H1 (cell line): ENCODE measurements around the gene GPR176. TPM values are rescaled to one million over a fixed set of nuclear protein-coding genes. Genes with fewer than 3 reads are reported as not detected.

ENCODE experiments used
- CTCF ChIA-PET: fragments of 300-600 bp; sonication (Branson Sonifier 250); formaldehyde crosslinking; loops from one replicate; lab custom pipeline; 2021; ENCODE audit not compliant: partially characterized antibody; lab: Charles Lee
- POLR2A ChIA-PET: fragments of 300-600 bp; sonication (Branson Sonifier 250); formaldehyde crosslinking; loops from one replicate; lab custom pipeline; 2021; ENCODE audit warnings: inconsistent platforms; ENCODE audit not compliant: partially characterized antibody; lab: Charles Lee
- DNase-seq, 2 experiments: peaks; one replicate each; pipeline versions ENCODE4 v3.0.0 to v3.0.0-alpha.2; 2010 to 2022; ENCODE audit warnings: low spot score in 2 of 2, low read depth in 1 of 2, mixed read lengths in 1 of 2
- FAIRE-seq: peaks from 2 replicates; lab custom pipeline; 2011; peaks lifted over from hg19 to GRCh38; lab: Jason Lieb, UNC
- H2AFZ ChIP-seq: 2 replicates; pipeline ENCODE4 v1.8.1; 2012; ENCODE audit warnings: low read length, inconsistent platforms
- H2AK5ac ChIP-seq: 2 replicates; pipeline ENCODE4 v1.6.1; 2013; ENCODE audit warnings: low read depth, low read length
- H2BK120ac ChIP-seq: replicated peaks from 2 replicates; pipeline ENCODE3; 2013; ENCODE audit warnings: low read depth, low read length, inconsistent platforms
- H2BK12ac ChIP-seq: 2 replicates; pipeline ENCODE4 v1.6.1; 2013; ENCODE audit warnings: low read depth, low read length
- H2BK15ac ChIP-seq: 2 replicates; pipeline ENCODE4 v1.6.1; 2013; ENCODE audit warnings: low read length
- H2BK20ac ChIP-seq: 2 replicates; pipeline ENCODE4 v1.6.1; 2013; ENCODE audit warnings: low read length
- H2BK5ac ChIP-seq: 2 replicates; pipeline ENCODE4 v1.6.1; 2013; ENCODE audit warnings: low read depth, low read length
- H3K14ac ChIP-seq: 2 replicates; pipeline ENCODE4 v1.6.1; 2013; ENCODE audit warnings: inconsistent platforms; ENCODE audit not compliant: insufficient read length
- H3K18ac ChIP-seq: 2 replicates; pipeline ENCODE4 v1.6.1; 2013; ENCODE audit warnings: low read length; ENCODE audit errors: extremely low read depth
- H3K23ac ChIP-seq: 2 replicates; pipeline ENCODE4 v1.6.1; 2013; ENCODE audit warnings: inconsistent platforms; ENCODE audit not compliant: insufficient read length
- H3K23me2 ChIP-seq: 2 replicates; pipeline ENCODE4 v1.6.1; 2013; ENCODE audit warnings: low read depth, low read length
- H3K27ac ChIP-seq: 2 replicates; pipeline ENCODE4 v1.6.1; 2011; ENCODE audit warnings: low read depth, low read length, inconsistent platforms
- H3K27me3 ChIP-seq, 4 experiments: replicated peaks in 1 of 4; 1 replicate in 1 of 4; 2 replicates in 3 of 4; pipeline versions ENCODE4 v1.6.1 to v1.8.1; 2011 to 2013; ENCODE audit warnings: low read length in 3 of 4, mild to moderate bottlenecking in 3 of 4, inconsistent platforms in 2 of 4, mixed read lengths in 2 of 4, moderate library complexity in 1 of 4; ENCODE audit not compliant: control insufficient read depth in 3 of 4, insufficient read depth in 3 of 4; ENCODE audit errors: extremely low read depth in 1 of 4
- H3K36me3 ChIP-seq, 4 experiments: 2 replicates each; pipeline versions ENCODE4 v1.6.1 to v1.8.1; 2011 to 2013; ENCODE audit warnings: mild to moderate bottlenecking in 4 of 4, low read length in 3 of 4, moderate library complexity in 2 of 4, control low read depth in 1 of 4, inconsistent platforms in 1 of 4; ENCODE audit not compliant: insufficient read depth in 4 of 4, control insufficient read depth in 2 of 4
- H3K4ac ChIP-seq: replicated peaks from 2 replicates; pipeline ENCODE3; 2013; ENCODE audit warnings: low read length, low read depth, mixed read lengths, inconsistent platforms; ENCODE audit not compliant: insufficient read length
- H3K4me1 ChIP-seq, 4 experiments: replicated peaks in 1 of 4; 1 replicate in 1 of 4; 2 replicates in 3 of 4; pipeline versions ENCODE4 v1.6.1 to v1.8.1; 2011 to 2013; ENCODE audit warnings: low read length in 3 of 4, inconsistent platforms in 2 of 4, mixed read lengths in 1 of 4; ENCODE audit not compliant: insufficient read depth in 4 of 4, control insufficient read depth in 3 of 4
- H3K4me2 ChIP-seq, 2 experiments: 2 replicates each; pipeline versions ENCODE4 v1.6.1 to v1.8.1; 2011 to 2013; ENCODE audit warnings: low read depth in 2 of 2, low read length in 2 of 2, control low read depth in 1 of 2, inconsistent platforms in 1 of 2, mild to moderate bottlenecking in 1 of 2; ENCODE audit not compliant: insufficient read depth in 1 of 2
- H3K4me3 ChIP-seq, 4 experiments: fragments of 200-600, 300-600 bp in 1 of 4; sonication (generic), shearing (Covaris generic), sonication (Bioruptor Twin) in 1 of 4; 2 replicates each; pipeline versions ENCODE4 v1.5.1 to v1.8.1; 2011 to 2016; ENCODE audit warnings: low read length in 4 of 4, low read depth in 3 of 4, control low read depth in 2 of 4, inconsistent platforms in 2 of 4, mild to moderate bottlenecking in 2 of 4, mixed read lengths in 1 of 4, moderate library complexity in 1 of 4; ENCODE audit not compliant: insufficient read depth in 2 of 4; ENCODE audit errors: extremely low read depth in 1 of 4
- H3K56ac ChIP-seq: replicated peaks from 2 replicates; pipeline ENCODE3; 2013; ENCODE audit warnings: low read depth, mild to moderate bottlenecking, mixed read lengths, low read length, inconsistent platforms; ENCODE audit not compliant: insufficient read length
- H3K79me1 ChIP-seq: 2 replicates; pipeline ENCODE4 v1.6.1; 2013; ENCODE audit warnings: low read depth, low read length, control low read depth
- H3K79me2 ChIP-seq, 2 experiments: 2 replicates each; pipeline versions ENCODE4 v1.6.1 to v1.8.1; 2012 to 2013; ENCODE audit warnings: low read length in 2 of 2, mild to moderate bottlenecking in 2 of 2, inconsistent platforms in 1 of 2; ENCODE audit not compliant: insufficient read depth in 2 of 2, control insufficient read depth in 1 of 2
- H3K9ac ChIP-seq, 4 experiments: replicated peaks in 1 of 4; 1 replicate in 1 of 4; 2 replicates in 3 of 4; pipeline versions ENCODE4 v1.6.1 to v1.8.1; 2011 to 2013; ENCODE audit warnings: low read depth in 3 of 4, low read length in 3 of 4, control low read depth in 2 of 4, mild to moderate bottlenecking in 2 of 4, moderate library complexity in 2 of 4, inconsistent platforms in 1 of 4; ENCODE audit errors: extremely low read depth in 1 of 4
- H3K9me3 ChIP-seq, 2 experiments: 2 replicates each; pipeline versions ENCODE4 v1.6.1 to v1.8.1; 2012 to 2013; ENCODE audit warnings: mild to moderate bottlenecking in 2 of 2, moderate library complexity in 2 of 2, control low read depth in 1 of 2, inconsistent platforms in 1 of 2, low read depth in 1 of 2, low read length in 1 of 2, mixed read lengths in 1 of 2; ENCODE audit not compliant: insufficient read depth in 2 of 2
- H4K20me1 ChIP-seq, 2 experiments: replicated peaks in 1 of 2; 2 replicates each; pipeline versions ENCODE3 to v1.8.1; 2011 to 2013; ENCODE audit warnings: inconsistent platforms in 2 of 2, low read length in 2 of 2, mild to moderate bottlenecking in 1 of 2; ENCODE audit not compliant: insufficient read depth in 2 of 2, control insufficient read depth in 1 of 2
- H4K5ac ChIP-seq: 2 replicates; pipeline ENCODE4 v1.6.1; 2013; ENCODE audit warnings: low read length, low read depth, mixed read lengths, inconsistent platforms; ENCODE audit not compliant: insufficient read length
- H4K8ac ChIP-seq: 2 replicates; pipeline ENCODE4 v1.8.0; 2013; ENCODE audit warnings: mild to moderate bottlenecking, moderate library complexity, low read length, inconsistent platforms; ENCODE audit not compliant: insufficient read depth; ENCODE audit errors: extremely low read depth
- H4K91ac ChIP-seq: replicated peaks from 2 replicates; pipeline ENCODE3; 2013; ENCODE audit warnings: low read length, mixed read lengths, inconsistent platforms; ENCODE audit not compliant: insufficient read length
- CBX5 ChIP-seq: fragments of 300-800, 300-1000 bp; sonication (generic); IDR thresholded peaks from 2 replicates; pipeline ENCODE4 v1.7.1; 2016; ENCODE audit warnings: antibody characterized with exemption, low read length, low read depth
- EP300 ChIP-seq, 2 experiments: IDR thresholded peaks; 1 replicate in 1 of 2; 2 replicates in 1 of 2; pipeline ENCODE4 v1.6.1; 2011 to 2012; ENCODE audit warnings: low read depth in 2 of 2, low read length in 2 of 2, mild to moderate bottlenecking in 2 of 2, borderline replicate concordance in 1 of 2, inconsistent platforms in 1 of 2, moderate library complexity in 1 of 2
- EZH2 ChIP-seq: fragments of 200-600 bp; sonication (generic); IDR thresholded peaks from 2 replicates; pipeline ENCODE4 v1.7.1; 2012; ENCODE audit warnings: low read depth, mild to moderate bottlenecking, moderate library complexity, low read length, inconsistent platforms; ENCODE audit not compliant: severe bottlenecking
- GABPA ChIP-seq: IDR thresholded peaks from 2 replicates; pipeline ENCODE4 v1.6.1; 2011; ENCODE audit warnings: mild to moderate bottlenecking, low read length, moderate library complexity, borderline replicate concordance; ENCODE audit not compliant: insufficient read depth
- JUND ChIP-seq: IDR thresholded peaks from 2 replicates; pipeline ENCODE4 v1.6.1; 2011; ENCODE audit warnings: mild to moderate bottlenecking, improper control_type of control experiment, low read length
- KDM5A ChIP-seq: fragments of 200-600 bp; IDR thresholded peaks from 2 replicates; pipeline ENCODE4 v1.7.1; 2012; ENCODE audit warnings: mild to moderate bottlenecking, low read length, inconsistent platforms, mixed read lengths
- NANOG ChIP-seq: IDR thresholded peaks from 2 replicates; pipeline ENCODE4 v1.6.1; 2011; ENCODE audit warnings: low read length, low read depth, mild to moderate bottlenecking, inconsistent platforms; ENCODE audit not compliant: insufficient read depth, poor library complexity, severe bottlenecking
- POLR2AphosphoS5 ChIP-seq: IDR thresholded peaks from 2 replicates; pipeline ENCODE4 v1.6.1; 2011; ENCODE audit warnings: low read depth, low read length
- RNF2 ChIP-seq: fragments of 200-900, 300-1000 bp; sonication (generic); IDR thresholded peaks from 2 replicates; pipeline ENCODE4 v1.7.1; 2016; ENCODE audit warnings: borderline replicate concordance, low read depth, mild to moderate bottlenecking, antibody characterized with exemption, low read length; ENCODE audit not compliant: poor library complexity, severe bottlenecking; ENCODE audit errors: missing control alignments
- TAF1 ChIP-seq: IDR thresholded peaks from 2 replicates; pipeline ENCODE4 v1.6.1; 2011; ENCODE audit warnings: mild to moderate bottlenecking, low read depth, low read length
- TBP ChIP-seq: IDR thresholded peaks from 2 replicates; pipeline ENCODE4 v1.6.1; 2011; ENCODE audit warnings: low read depth, low read length, improper control_type of control experiment
- WGBS, 2 experiments: shearing (Covaris generic) in 1 of 2; methylation state at CpG; one replicate each; pipeline versions ENCODE4 v1.1.6 to v1.1.7; 2013 to 2015; ENCODE audit warnings: low lambda C conversion rate in 2 of 2, mixed read lengths in 2 of 2, inconsistent platforms in 1 of 2, low coverage in 1 of 2, missing lambda C conversion rate in 1 of 2; ENCODE audit not compliant: insufficient replicate concordance in 2 of 2, insufficient coverage in 1 of 2, insufficient read length in 1 of 2; ENCODE audit errors: extremely low coverage in 1 of 2, missing lambda C conversion rate in 1 of 2; 5-methylcytosine and 5-hydroxymethylcytosine counted together
- polyA plus RNA-seq, 7 experiments: library from polyadenylated mRNA; depleted of rRNA in 3 of 7; stranded (reverse) in 5 of 7; unstranded in 2 of 7; fragments of >200 nt in 5 of 7; fragments of 200-250 nt in 2 of 7; gene quantifications; 1 replicate in 5 of 7; 2 replicates in 1 of 7; 4 replicates in 1 of 7; pipeline versions ENCODE4 v1.2.1 to v1.2.3, GENCODE V29; 2011 to 2013; ENCODE audit warnings: missing spikeins in 2 of 7, mixed read lengths in 2 of 7
- total RNA-seq: library from RNA; stranded (reverse); fragmentation: NEBNext Ultra II Directional; extraction: Animal tissue kit (Norgen Biotek cat#: 25700); gene quantifications from 2 replicates; pipeline ENCODE4 v1.2.1, GENCODE V29; 2021

The GPR176 gene
- total and polyA plus RNA-seq, 2 of the 8 experiments (the other 6 are each of a cell fraction or from before 2014, with no cell fraction given), result 190 to 281 TPM

- POLR2A ChIA-PET, result interaction anchor here (1.0 to 2.9 kb wide), 8 partner anchors 10 to 247 kb away, joined by 3 to 8 read pairs (median 4); partner anchors contain the start of genes EIF2AK4, GPR176 and THBS1
- peaks cover 8% of the 10 kb centered on the region for H3K79me1 ChIP-seq
- TF ChIP-seq TBP (no peak), KDM5A (no peak), EZH2 (no peak), POLR2AphosphoS5 (no peak), EP300 (IDR thresholded peaks at IDR 0.05; ENCODE audit: borderline replicate concordance in 1 of 2, low read depth in 2 of 2, low read length in 2 of 2) (no peak), NANOG (no peak), GABPA (no peak), RNF2 (no peak), CBX5 (no peak), JUND (no peak), TAF1 (no peak)
These were observed 91.6 kb downstream of the GPR176 start for GRCh38 chr15:39828374-39828931.

More at GRCh38 chr15:39828374-39828931, 91.6 kb downstream of the GPR176 start:
- Histone ChIP-seq H2BK12ac (no peak overlapping the region), H3K56ac (no peak overlapping the region), H4K91ac (no peak overlapping the region), H3K27ac (no peak overlapping the region), H2BK120ac (no peak overlapping the region), H3K9ac (no peak overlapping the region), H3K4ac (no peak overlapping the region), H3K23ac (no peak overlapping the region), H3K9me3 (0 out of 4 replicates have a peak, but pooled peaks cover 0 to 3% of the 10 kb centered on the region in 2 experiments), H2BK15ac (no peak overlapping the region), H4K8ac (no peak overlapping the region), H3K23me2 (no peaks in the 10 kb centered on the region), H3K4me2 (no peak overlapping the region), H3K79me2 (peaks cover 6 to 100% of the 10 kb centered on the region in 2 experiments; a peak in 3 of 4 replicates), H3K18ac (no peak overlapping the region), H2AK5ac (no peak overlapping the region), H3K4me1 (peaks cover 0 to 14% (median 3%) of the 10 kb centered on the region in 4 experiments; a peak in 2 of 7 replicates), H2BK5ac (no peak overlapping the region), H3K4me3 (no peak overlapping the region), H3K27me3 (no peaks in the 10 kb centered on the region), H2BK20ac (no peak overlapping the region), H3K14ac (no peak overlapping the region), H3K36me3 (peaks cover 0 to 16% (median 0%) of the 10 kb centered on the region in 4 experiments; a peak in 2 of 8 replicates), H4K20me1 (peaks cover 6 to 8% of the 10 kb centered on the region in 2 experiments), H4K5ac (no peak overlapping the region), H2AFZ (no peak overlapping the region)
- WGBS, 2 experiments, result 92% methylated on average over 6 of the region's 6 CpGs; no CpG with 5 or more reads in 1 of the 2 experiments
- no peak for DNase-seq
- FAIRE-seq, result no peak
- CTCF ChIA-PET, result interaction anchor here (1.2 to 3.0 kb wide), 6 partner anchors 9 to 59 kb away, joined by 3 to 8 read pairs (median 3); no protein-coding TSS in a partner anchor
